HEK293 (cell line): Measurements from ENCODE around the gene ELMO1.

Source experiments
- CTCF ChIA-PET: fragments of 350-600 bp; formaldehyde crosslinking; extraction: SDS; loops from one replicate; lab custom pipeline; 2021; ENCODE audit warnings: antibody characterized with exemption; lab: Yijun Ruan, JAX
- POLR2A ChIA-PET: fragments of 300-600 bp; formaldehyde crosslinking; extraction: SDS; loops from one replicate; lab custom pipeline; 2020; ENCODE audit warnings: antibody characterized with exemption, inconsistent platforms; lab: Yijun Ruan, JAX
- H3K27ac ChIP-seq: fragments of 200-500 bp; sonication (Bioruptor generic); 2 replicates; pipeline ENCODE4 v1.5.1; 2014; ENCODE audit warnings: low read depth, low read length, control low read depth, inconsistent platforms; ENCODE audit errors: extremely low read depth
- H3K36me3 ChIP-seq, 2 experiments: fragments of 200-500 bp in 1 of 2; sonication (Bioruptor generic) in 1 of 2; 1 replicate in 1 of 2; 2 replicates in 1 of 2; pipeline ENCODE4 v1.5.1; 2014 to 2017; ENCODE audit warnings: inconsistent platforms in 2 of 2, low read length in 2 of 2; ENCODE audit not compliant: control insufficient read depth in 2 of 2, insufficient read depth in 1 of 2
- H3K4me1 ChIP-seq: fragments of 200-500 bp; sonication (Bioruptor generic); 2 replicates; pipeline ENCODE4 v1.5.1; 2014; ENCODE audit warnings: mild to moderate bottlenecking, low read length, inconsistent platforms; ENCODE audit not compliant: control insufficient read depth, insufficient read depth
- H3K4me3 ChIP-seq: 2 replicates; pipeline ENCODE4 v1.5.1; 2011; ENCODE audit warnings: low read depth, mild to moderate bottlenecking, control low read depth, low read length, moderate library complexity
- H3K9me3 ChIP-seq: fragments of 200-500 bp; sonication (Bioruptor generic); 2 replicates; pipeline ENCODE4 v1.5.1; 2014; ENCODE audit warnings: low read depth, low read length, inconsistent platforms; ENCODE audit not compliant: control insufficient read depth, insufficient read depth
- ATF2 ChIP-seq: fragments of 450-650 bp; formaldehyde crosslinking; IDR thresholded peaks from 2 replicates; pipeline ENCODE4 v1.5.1; 2016; ENCODE audit warnings: missing biosample characterization, missing genetic modification characterization, low read depth
- BCL11B ChIP-seq: fragments of 450-650 bp; formaldehyde crosslinking; IDR thresholded peaks from 2 replicates; pipeline ENCODE4 v1.5.1; 2016; ENCODE audit warnings: low read depth, missing biosample characterization, missing genetic modification characterization
- CTCF ChIP-seq: fragments of 450-650 bp; formaldehyde crosslinking; IDR thresholded peaks from 2 replicates; pipeline ENCODE4 v1.5.1; 2016; ENCODE audit warnings: missing biosample characterization, missing genetic modification characterization
- GLIS2 ChIP-seq: fragments of 450-650 bp; formaldehyde crosslinking; IDR thresholded peaks from 2 replicates; pipeline ENCODE4 v1.5.1; 2016; ENCODE audit warnings: missing biosample characterization, missing genetic modification characterization
- KLF16 ChIP-seq: fragments of 450-650 bp; formaldehyde crosslinking; IDR thresholded peaks from 2 replicates; pipeline ENCODE4 v1.5.1; 2017; ENCODE audit warnings: missing biosample characterization, missing genetic modification characterization
- KLF8 ChIP-seq: fragments of 450-650 bp; formaldehyde crosslinking; IDR thresholded peaks from 2 replicates; pipeline ENCODE4 v1.5.1; 2016; ENCODE audit warnings: missing biosample characterization, missing genetic modification characterization
- PATZ1 ChIP-seq: fragments of 450-650 bp; formaldehyde crosslinking; IDR thresholded peaks from 2 replicates; pipeline ENCODE4 v1.5.1; 2016; ENCODE audit warnings: missing biosample characterization, missing genetic modification characterization
- PRDM2 ChIP-seq: fragments of 450-650 bp; formaldehyde crosslinking; IDR thresholded peaks from 2 replicates; pipeline ENCODE4 v1.5.1; 2016; ENCODE audit warnings: missing biosample characterization, missing genetic modification characterization, borderline replicate concordance
- SCRT2 ChIP-seq: fragments of 450-650 bp; formaldehyde crosslinking; IDR thresholded peaks from 2 replicates; pipeline ENCODE4 v1.5.1; 2016; ENCODE audit warnings: missing biosample characterization, missing genetic modification characterization
- YY2 ChIP-seq: fragments of 450-650 bp; formaldehyde crosslinking; IDR thresholded peaks from 2 replicates; pipeline ENCODE4 v1.5.1; 2016; ENCODE audit warnings: missing biosample characterization, missing genetic modification characterization
- ZBTB26 ChIP-seq: fragments of 450-650 bp; formaldehyde crosslinking; optimal IDR thresholded peaks from 2 replicates; pipeline ENCODE3; 2016; ENCODE audit warnings: missing biosample characterization, mild to moderate bottlenecking, missing genetic modification characterization
- ZIC2 ChIP-seq: fragments of 450-650 bp; formaldehyde crosslinking; IDR thresholded peaks from 2 replicates; pipeline ENCODE4 v1.5.1; 2016; ENCODE audit warnings: missing biosample characterization, missing genetic modification characterization
- ZNF112 ChIP-seq: fragments of 450-650 bp; formaldehyde crosslinking; IDR thresholded peaks from 2 replicates; pipeline ENCODE4 v1.5.0; 2017; ENCODE audit warnings: missing biosample characterization, missing genetic modification characterization
- ZNF146 ChIP-seq: fragments of 450-650 bp; formaldehyde crosslinking; IDR thresholded peaks from 2 replicates; pipeline ENCODE4 v1.5.1; 2016; ENCODE audit warnings: missing biosample characterization, missing genetic modification characterization
- ZNF366 ChIP-seq: fragments of 450-650 bp; formaldehyde crosslinking; conservative IDR thresholded peaks from 2 replicates; pipeline ENCODE4 v1.5.1; 2016; ENCODE audit warnings: missing biosample characterization, missing genetic modification characterization
- ZNF48 ChIP-seq: fragments of 450-650 bp; formaldehyde crosslinking; IDR thresholded peaks from 2 replicates; pipeline ENCODE4 v1.5.1; 2016; ENCODE audit warnings: missing biosample characterization, missing genetic modification characterization
- ZNF501 ChIP-seq: fragments of 450-650 bp; formaldehyde crosslinking; IDR thresholded peaks from 2 replicates; pipeline ENCODE4 v1.5.1; 2016; ENCODE audit warnings: missing biosample characterization, missing genetic modification characterization
- ZNF558 ChIP-seq: fragments of 450-650 bp; formaldehyde crosslinking; IDR thresholded peaks from 2 replicates; pipeline ENCODE4 v1.5.1; 2016; ENCODE audit warnings: missing biosample characterization, missing genetic modification characterization
- ZNF639 ChIP-seq: fragments of 450-650 bp; formaldehyde crosslinking; IDR thresholded peaks from 2 replicates; pipeline ENCODE4 v1.5.1; 2016; ENCODE audit warnings: missing biosample characterization, missing genetic modification characterization
- ZNF830 ChIP-seq: fragments of 450-650 bp; IDR thresholded peaks from 2 replicates; pipeline ENCODE4 v1.5.0; 2018; ENCODE audit warnings: missing biosample characterization, missing genetic modification characterization, low read depth, mild to moderate bottlenecking, moderate library complexity
- ZSCAN30 ChIP-seq: fragments of 450-650 bp; IDR thresholded peaks from 2 replicates; pipeline ENCODE4 v1.5.1; 2018; ENCODE audit warnings: missing biosample characterization, mild to moderate bottlenecking, missing genetic modification characterization, moderate library complexity
- ZXDB ChIP-seq: fragments of 450-650 bp; formaldehyde crosslinking; IDR thresholded peaks from 2 replicates; pipeline ENCODE4 v1.5.1; 2016; ENCODE audit warnings: missing biosample characterization, missing genetic modification characterization

ELMO1 gene

GRCh38 chr7:37448636-37449361, at the start of gene ELMO1 (continued):
- no peak for TF ChIP-seq ZNF639
- peak; percentile 76 for TF ChIP-seq GLIS2 (tag by site-specific recombination)
- peak; percentile 45 for TF ChIP-seq PATZ1 (tag by site-specific recombination)
- TF ChIP-seq ZNF558 (tag by site-specific recombination): no peak
- TF ChIP-seq ZXDB (tag by site-specific recombination): peak; percentile 57
- TF ChIP-seq KLF8 (tag by site-specific recombination): no peak
- no peak for TF ChIP-seq ZSCAN30 (tag by site-specific recombination)
- TF ChIP-seq ZNF146 (tag by site-specific recombination): no peak
- peak; percentile 56 for TF ChIP-seq ZIC2 (tag by site-specific recombination)
- no peak for TF ChIP-seq ZNF830 (tag by site-specific recombination)
- TF ChIP-seq YY2 (tag by site-specific recombination): no peak
- TF ChIP-seq ZNF366 (tag by site-specific recombination): 0 out of 2 replicates have a peak, but pooled peaks have one; percentile 19
- TF ChIP-seq ATF2 (tag by site-specific recombination): peak; percentile 35; the same call in 1 of the 2 replicates
- TF ChIP-seq ZNF501: peak; percentile 53; the same call in 1 of the 2 replicates
- TF ChIP-seq ZBTB26 (tag by site-specific recombination): peak; percentile 85
- TF ChIP-seq CTCF: peak; percentile 82
- TF ChIP-seq, all 188 proteins: peak for 38

GRCh38 chr7:37497576-37497975, 48.9 kb upstream of the ELMO1 start:
- no peak overlapping the region for H3K27ac ChIP-seq
- no peak overlapping the region for H3K4me3 ChIP-seq
- ChIA-PET POLR2A (no interaction called here), CTCF (interaction anchor here (0.7 to 3.7 kb wide), 3 partner anchors 10 to 696 kb away, joined by 3 to 57 read pairs (median 16); no protein-coding TSS in a partner anchor)
- H3K36me3 ChIP-seq: no peaks in the 10 kb centered on the region
- H3K4me1 ChIP-seq: no peaks in the 10 kb centered on the region
- no peaks in the 10 kb centered on the region for H3K9me3 ChIP-seq
- TF ChIP-seq KLF16 (no peak), SCRT2 (tag by site-specific recombination) (no peak), ZNF112 (tag by site-specific recombination) (no peak), PRDM2 (tag by site-specific recombination) (no peak), BCL11B (tag by site-specific recombination) (no peak), ZNF48 (no peak)
